HG02642 (cell line): ENCODE data around the gene EFNB2.

Experiments used
- ATAC-seq: cut with Tn5 transposase; IDR thresholded peaks from one replicate; pipeline ENCODE4 v1.9.1; 2021; ENCODE audit warnings: mild to moderate bottlenecking; ENCODE audit not compliant: unreplicated experiment, poor library complexity

The EFNB2 gene

DNA sequence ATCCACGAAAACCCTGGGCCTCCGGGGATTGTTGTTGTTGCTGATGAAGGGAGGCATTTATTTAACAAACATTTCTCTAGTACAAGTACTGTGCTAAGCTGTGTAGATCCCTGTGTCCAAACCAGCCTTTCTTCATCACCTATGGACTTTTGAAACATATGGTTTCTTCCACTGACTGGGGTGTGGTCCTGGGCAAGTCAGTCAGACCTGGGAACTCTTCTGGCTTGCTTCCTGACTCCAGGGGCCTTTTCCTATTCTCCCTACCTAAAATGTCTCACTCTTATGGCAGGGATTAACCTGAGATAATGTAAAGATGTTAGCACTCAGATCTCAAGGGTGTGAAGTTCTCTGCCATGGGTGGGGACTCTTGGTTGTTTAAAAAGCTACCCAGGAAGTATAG is 46.8 kb downstream of the EFNB2 start:
- no peak for ATAC-seq

- ATAC-seq: no peak
These were observed 47.4 kb downstream of the EFNB2 start for GRCh38 chr13:106488076-106488475.

DNA sequence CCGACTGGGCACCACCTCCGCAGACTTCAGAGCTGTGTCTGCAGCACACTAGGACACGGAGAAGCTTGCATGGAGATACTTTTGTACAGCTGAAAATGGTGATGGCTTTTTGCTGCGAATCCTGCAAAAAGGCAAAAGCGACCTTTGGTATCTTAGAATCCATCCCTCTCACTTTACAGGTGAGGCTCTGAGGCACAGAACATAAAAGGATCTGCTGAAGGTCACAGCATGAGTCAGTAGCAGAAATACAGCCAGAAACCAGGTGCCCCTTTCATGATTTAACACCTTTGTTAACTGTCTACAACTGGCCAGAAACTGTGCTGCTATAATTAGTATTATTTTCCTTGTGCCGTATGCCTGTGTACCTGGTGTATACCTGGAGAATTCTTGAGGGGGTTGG is 48.3 kb downstream of the EFNB2 start:
- no peak for ATAC-seq

DNA sequence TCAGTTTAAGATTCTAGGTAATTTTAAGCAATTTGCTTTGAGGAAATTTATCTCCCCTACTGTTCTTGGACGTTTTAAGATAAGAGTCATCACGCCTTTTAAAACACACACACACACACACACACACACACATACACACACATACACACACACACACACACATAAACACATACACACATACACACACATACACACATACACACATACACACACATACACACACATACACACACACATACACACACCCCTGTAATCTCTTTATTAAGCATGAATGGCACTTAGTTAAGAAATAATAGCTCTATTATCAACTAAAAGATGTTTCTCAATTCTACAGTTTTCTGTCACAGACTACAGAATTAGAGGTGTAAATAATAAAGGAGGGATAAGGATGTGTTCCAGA is 49.2 kb downstream of the EFNB2 start:
- ATAC-seq: no peak

DNA sequence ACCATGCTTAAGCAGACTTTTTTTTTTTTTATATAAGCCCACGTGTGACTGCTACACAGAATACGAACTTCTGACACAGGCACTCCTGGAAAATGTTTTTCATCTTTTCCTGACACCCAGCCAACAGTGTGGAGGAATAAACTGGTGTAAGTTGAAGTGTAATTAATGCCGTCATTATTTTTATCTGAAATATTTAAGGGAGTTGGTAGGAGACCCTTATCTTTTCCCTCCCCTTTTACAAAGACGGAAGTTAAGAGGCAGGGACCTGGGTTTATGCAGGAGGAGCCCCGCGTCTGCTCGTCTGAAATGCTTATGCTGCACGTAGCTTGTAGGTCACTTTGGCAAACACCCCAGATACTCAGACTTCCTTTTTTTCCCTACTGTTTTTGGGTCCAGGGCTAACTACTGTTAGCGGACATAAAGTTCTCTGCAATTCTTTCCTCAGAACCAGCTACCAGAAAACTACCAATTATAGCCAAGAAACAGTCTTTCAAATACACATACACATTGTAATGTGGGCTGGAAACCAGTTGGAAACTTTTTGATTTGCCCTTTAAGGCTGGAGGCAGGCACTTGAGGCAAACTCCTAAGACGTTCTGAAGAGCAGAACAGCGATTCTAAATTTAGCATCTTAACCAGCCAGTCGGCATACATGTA is 50.8 kb downstream of the EFNB2 start:
- no peak for ATAC-seq

GRCh38 chr13:106484084-106484483 is 51.4 kb downstream of the EFNB2 start:
- no peak for ATAC-seq

- no peak for ATAC-seq
These were observed 53.5 kb downstream of the EFNB2 start for GRCh38 chr13:106481919-106482318.

DNA sequence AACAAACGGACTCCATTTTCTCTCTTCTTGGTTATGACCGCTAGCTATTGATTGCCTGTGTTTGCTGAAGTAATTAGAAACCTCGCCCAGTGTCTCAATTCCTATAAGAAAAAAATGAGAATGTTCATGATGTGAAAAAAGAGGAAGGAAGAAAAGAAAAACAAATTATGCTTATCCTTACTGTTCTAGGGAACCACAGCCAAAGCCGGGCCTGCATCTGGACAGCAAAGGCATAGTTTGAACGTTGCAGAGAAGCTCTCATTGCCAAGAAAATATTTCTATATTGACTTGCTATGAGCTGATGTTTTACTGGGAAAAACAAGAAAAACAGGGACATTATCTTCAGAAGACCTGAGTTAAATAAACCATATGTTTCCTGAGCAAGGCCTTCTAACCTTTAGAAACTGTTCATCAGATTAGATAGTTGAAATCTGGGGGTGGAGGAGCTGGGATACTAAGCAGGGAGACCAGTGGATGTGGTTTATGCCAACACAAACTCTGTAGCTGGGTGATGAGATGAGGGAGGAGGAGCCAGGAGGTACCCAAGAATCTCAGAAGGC is 55.0 kb downstream of the EFNB2 start:
- ATAC-seq: no peak

- ATAC-seq: no peak
These were observed 55.5 kb downstream of the EFNB2 start for GRCh38 chr13:106479929-106480328.

DNA sequence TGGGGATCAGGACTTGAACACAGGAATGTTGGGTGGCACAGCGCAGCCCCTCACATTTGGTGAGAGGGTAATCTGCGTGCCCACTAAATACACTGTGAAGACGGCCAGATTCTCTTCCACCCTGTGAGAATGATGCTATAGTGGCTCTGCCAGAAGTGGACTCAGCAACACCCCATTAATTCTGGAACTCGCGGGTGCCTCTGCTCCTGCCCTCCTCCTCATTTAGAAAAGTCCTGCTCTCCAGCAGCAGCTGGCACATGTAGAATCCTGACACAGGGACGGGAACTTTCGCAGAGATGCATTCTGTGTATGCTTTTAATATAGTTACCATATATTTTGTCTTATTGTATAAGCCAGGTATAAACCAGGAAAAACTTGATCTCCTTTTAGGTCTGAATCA is 57.3 kb downstream of the EFNB2 start:
- ATAC-seq: no peak

DNA sequence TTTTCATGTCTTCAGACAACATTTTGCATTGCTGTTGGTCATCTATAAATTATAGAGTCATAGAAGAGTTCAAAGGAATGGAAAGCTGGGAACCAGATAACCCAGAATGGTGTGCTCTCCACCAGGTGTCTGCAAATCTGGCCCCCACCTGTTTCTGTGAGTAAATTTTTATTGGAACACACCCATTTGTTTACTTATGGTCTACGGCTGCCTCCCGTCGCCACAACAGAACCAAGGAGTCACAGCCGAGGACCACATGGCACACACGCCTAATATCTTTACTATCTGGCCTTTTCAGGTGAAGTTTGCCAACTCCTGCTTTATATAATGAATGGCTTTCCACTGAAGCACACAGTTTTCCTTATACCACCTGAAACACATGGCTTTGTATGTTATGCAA is 58.2 kb downstream of the EFNB2 start:
- ATAC-seq: no peak

DNA sequence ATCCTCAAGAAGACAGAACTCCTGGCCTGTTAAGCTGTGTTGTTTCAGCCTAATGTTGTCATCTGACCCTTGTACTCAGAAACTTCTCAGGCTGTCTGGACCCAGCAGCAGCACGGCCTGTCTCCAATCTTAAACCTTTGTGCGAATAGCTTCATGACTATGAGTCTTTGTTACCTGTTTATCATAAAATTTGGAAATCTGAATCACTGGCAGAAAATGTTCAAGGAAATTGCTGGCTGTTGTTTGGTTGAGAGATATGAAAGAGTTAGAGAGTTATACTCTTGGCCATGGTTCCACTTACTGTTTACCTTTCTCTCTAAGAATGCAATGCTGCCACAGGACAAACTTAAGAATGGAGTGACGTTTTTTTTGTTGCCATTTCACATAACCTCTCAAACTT is 59.6 kb downstream of the EFNB2 start:
- no peak for ATAC-seq

DNA sequence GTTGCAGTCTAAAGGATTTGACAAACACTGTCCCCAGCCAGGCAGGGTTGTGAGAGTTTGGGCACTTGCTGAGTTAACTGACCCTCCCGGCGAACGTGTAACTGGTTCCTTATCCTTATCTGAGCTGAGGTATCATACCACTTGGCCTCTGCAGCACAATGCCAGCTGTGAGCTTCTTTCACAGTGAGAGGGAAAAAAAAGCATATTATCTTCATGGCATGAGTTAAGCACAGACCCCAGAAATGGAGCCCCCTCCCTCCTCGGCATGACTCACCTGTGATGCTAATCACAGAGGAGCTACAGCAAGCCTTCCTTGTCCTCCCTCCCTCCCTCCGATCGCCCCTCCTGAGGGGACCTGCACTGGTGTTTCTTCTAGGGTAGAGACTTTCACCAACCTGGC is 60.5 kb downstream of the EFNB2 start:
- ATAC-seq: no peak

GRCh38 chr13:106473154-106473553 is 62.3 kb downstream of the EFNB2 start:
- no peak for ATAC-seq

DNA sequence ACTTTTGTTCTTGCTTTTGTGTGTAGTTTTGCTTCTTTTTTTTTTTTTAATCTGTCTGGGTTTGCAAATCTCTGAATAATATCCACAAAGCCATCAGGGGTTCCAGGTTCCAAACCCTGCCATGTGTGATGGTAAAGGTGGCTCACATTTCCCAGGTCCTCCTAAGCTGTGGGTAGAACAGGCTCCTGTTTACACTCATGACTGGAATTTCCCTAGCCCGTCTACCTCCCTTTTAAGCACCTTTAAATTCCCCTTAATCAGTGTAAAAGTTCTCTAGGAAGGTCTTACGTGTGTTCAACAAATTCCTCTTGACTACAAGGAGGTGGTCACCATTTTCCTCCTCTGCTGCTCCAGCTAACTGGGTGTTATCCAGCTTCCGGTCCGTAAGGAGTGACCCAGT is 62.8 kb downstream of the EFNB2 start:
- no peak for ATAC-seq

GRCh38 chr13:106471957-106472543 is 63.4 kb downstream of the EFNB2 start:
- ATAC-seq: peak; percentile 47

- ATAC-seq: no peak
These were observed 64.9 kb downstream of the EFNB2 start for GRCh38 chr13:106470576-106470975.

DNA sequence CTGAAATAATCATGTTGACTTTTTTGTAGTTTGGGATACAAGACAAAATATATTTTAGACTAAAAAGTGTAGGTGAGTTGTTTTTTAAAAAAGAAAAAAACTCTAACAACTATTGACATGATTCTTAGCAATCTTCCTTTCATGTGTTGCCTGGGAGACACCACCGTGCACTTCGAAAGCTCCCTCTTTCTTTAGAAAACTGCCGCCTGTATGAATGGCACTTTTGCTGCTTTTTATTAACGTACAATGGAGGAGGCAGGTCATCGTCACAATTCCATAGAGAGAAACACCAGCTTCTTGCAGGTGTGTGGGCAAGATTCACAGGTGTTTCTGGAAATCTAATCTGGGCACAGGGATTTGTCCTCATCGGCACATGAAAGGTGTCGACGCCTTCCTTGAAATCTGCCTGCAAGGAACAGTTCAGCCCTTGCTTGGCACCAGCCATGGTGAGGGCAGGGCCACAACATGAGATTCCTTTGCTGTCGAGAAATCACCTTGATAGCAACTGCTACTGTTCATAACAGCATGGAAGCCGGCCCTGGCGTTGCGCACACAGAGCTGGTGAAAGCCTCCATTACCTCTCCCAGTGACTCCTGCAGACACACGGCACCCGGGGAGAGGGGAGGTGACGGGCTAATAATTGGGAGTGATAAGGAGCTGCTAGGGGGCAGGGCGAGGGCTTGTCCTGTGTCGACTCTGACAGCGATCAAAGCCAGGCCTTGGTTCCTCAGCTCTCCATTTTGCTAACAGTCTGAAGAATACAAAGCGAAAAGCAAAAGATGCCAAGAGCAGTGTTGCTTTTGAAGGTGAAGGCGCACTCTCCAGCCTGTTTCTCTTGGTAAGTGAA is 66.5 kb downstream of the EFNB2 start:
- ATAC-seq: no peak

- no peak for ATAC-seq
These were observed 67.3 kb downstream of the EFNB2 start for GRCh38 chr13:106468207-106468606.

- no peak for ATAC-seq
These were observed 67.9 kb downstream of the EFNB2 start for GRCh38 chr13:106467427-106468122.
